NCI-H2196 treated with DMSO at 0.1 percent for 48 hours (cell line): ENCODE results near the gene BCKDHB.

Source experiments
- DNase-seq: peaks from one replicate; lab custom pipeline; 2025; ENCODE audit not compliant: unreplicated experiment; lab: John Stamatoyannopoulos, UW

Gene BCKDHB

DNA sequence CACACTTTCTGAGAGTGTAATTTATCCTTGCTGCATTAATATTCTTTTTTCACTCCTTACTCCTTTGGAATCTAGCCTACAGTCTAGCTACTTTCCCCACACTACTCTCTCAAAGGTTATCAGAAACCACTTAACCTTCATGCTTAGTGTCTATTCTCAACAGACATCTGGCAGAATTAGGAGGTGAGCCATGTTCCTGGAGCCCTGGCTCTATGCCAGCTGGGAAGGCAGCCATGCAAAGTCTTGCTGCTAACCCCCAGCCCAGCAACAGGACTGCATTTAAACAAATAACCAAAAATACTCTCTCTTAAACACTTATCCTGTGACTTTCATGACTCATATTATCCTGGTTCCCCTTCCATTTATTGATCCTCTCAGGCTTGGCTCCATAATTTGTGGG lies 260.2 kb downstream of the BCKDHB start:
- DNase-seq: peak; percentile 54

- no peak for DNase-seq
Observed at GRCh38 chr6:80376411-80376810, 269.9 kb downstream of the BCKDHB start.

GRCh38 chr6:80380566-80380965 lies 274.1 kb downstream of the BCKDHB start:
- DNase-seq: no peak

DNA sequence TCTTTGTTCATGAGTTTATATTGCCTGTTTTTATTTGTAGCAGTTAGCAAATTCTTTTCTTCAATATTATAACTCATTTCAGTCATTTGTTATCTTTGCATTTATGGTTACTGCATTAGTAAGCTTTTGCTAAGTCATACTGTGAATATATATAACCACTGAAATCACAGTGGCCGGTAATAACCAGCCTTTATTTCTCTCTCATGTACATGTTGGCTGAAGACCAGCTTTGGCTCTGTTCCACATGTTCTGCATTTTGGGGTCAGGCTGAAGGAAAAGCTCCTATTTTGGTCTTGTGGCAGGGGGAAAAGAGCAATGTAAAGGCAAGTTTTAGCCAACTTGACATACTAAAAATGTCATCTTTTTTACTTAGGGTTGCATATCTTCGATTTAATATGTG lies 276.3 kb downstream of the BCKDHB start:
- no peak for DNase-seq

DNA sequence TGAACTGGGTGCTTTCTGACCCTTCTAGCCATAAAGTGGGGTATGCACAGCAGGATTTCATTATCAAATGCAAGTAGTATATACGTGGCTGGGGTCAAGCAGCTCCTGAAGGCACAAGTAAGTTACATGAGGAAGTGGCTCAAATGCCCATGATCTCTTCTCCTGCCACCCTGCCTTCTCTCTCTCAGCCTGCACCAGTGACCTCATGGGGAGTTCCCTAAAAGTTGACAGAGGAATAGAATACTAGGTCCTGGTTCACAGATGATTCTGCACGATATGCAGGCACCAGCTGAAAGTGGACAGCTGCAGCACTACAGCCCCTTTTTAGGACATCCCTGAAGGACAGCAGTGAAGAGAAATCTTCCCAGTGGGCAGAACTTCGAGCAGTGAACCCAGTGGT lies 282.0 kb downstream of the BCKDHB start:
- no peak for DNase-seq
